KBM-7 (cell line): ENCODE measurements around the gene DLG2.

Experiments used
- DNase-seq: peaks from one replicate; pipeline ENCODE4 v3.0.0-alpha.2; 2015
- in situ Hi-C: fragments of 300-500 bp; cut with MboI; formaldehyde crosslinking; loops from 2 replicates; pipeline ENCODE4 v1.14.3; 2020; ENCODE audit warnings: low sequenced_read_pairs, low pct_unique_long_range_greater_than_20kb, mixed read lengths

DLG2 gene

DNA sequence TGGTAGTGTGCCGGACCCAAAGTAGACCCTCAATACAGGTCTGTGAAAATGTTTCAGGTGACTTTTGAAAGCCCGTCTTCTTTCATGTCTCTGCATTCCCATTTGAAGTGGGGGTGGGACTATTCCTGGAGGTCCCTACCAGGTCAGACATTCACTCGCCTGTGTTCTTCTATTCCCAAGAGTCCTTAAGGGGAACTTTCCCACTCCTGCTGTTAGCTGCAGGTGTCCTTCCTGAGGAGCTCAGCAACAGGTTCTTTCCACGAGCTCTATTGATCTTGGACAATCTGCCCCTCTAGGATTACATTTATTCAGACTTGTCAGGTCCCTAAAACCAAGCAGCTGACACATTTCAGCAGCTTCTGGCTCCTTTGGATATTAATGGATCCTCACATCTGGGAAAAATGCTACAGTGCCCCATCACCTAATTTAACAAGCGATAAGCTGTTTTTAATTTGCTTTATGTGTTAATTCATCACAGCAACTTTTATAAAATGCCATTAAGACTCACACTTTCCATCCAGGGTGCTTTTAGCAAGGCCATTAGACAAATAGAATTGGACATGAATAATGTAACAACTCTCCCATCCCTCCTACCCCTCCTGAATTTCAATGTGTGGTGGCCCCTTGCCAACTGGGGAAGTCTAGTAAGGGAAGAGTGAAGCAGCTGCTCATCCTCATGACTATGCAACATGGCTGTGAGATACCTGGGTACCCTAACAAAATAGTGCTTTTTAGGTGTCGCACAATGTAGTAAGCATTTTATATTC lies 2081.5 kb downstream of the DLG2 start:
- in situ Hi-C loops: no loop called here
- no peak for DNase-seq

DNA sequence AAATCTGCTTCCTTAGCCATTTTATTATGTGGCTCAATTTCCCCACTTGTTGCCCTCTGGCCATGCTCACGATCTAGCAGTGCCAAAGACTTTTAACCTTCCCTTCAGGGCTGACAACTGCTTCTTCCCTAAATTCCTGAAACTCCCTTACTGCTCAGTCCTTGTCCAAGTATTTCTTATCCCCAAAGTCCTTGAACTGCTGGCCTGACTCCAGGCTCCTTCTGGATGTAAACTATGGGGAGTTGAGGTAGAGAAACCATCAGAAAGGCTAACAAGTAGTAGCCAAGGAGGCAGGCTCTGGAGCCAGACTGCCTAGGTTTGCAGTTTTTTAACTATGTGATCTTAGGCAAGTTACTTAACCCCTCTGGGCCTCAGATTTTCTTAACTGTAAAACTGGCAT lies 2082.3 kb downstream of the DLG2 start:
- DNase-seq: no peak

DNA sequence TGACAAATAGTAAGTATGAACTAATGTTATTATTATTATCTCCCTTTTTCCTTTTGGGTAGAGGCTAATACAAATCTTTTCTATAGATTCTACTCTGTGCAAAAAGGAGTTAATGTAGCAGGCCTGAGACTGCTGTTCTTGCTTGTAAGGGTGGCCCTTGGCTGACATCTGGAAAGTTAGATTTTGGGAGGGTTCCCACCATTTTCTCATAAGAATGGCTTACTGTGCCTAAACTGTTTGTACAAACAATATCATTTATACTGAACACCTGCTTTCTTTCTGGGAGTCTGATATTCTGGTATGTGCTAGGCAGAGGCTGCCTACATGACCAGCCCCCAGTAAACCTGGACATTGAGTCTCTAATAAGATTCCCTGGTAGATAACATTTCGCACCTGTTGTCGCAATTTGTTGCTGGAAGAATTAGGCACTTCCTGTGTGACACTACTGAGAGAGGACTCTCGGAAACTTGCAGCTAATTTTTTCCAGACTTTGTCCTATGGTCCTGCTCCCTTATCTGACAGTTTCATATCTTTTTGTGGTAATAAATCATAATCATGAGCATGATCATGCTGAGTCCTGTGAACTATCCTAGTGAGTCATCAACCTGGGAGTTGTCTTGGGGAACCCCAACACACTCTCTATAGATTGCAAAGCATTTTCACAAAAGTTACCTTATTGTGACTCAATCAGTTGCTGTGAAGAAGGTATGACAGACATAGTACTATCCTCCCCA lies 2083.3 kb downstream of the DLG2 start:
- no peak for DNase-seq
- in situ Hi-C loops: no loop called here

More for the DNA sequence above, 2082.3 kb downstream of the DLG2 start:
- in situ Hi-C loops: no loop called here

DNA sequence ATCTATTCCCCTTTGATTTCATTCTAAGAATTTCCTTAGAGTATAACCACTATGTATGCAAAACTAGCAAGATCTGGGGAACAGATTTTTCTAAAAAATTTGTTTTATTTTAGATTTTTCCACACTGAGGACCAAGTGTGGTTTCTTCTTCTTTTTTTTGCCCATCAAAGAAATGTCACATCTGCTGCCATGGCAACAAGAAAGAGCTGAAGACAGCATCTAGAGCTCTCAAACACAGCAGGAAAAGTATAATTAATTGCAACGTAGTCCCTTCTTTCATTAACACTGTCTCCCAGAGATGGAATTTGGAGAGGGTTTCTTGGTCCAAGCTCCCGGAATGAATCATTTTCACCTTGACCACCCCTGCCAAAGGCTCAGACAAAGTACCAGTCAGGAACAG lies 2084.3 kb downstream of the DLG2 start:
- in situ Hi-C loops: no loop called here
- no peak for DNase-seq

DNA sequence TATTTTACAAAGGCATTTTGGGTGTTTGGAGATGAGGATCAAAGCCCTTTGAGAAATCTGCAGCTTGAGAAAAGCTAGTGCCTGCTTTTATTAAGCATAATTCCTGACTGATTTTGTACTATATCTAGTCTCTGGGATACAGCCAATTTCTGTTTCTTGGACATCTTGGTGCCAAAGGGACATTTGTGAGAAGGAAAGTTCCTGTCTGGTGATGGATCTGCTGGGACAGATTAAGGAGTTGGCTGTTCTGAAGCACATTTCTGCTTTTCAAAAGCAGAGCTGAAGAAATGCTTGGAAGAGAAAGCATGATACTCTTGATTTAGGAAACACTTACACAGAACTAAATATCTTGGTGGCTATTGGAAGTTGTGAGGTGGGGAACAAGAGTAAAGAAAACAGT lies 2086.4 kb downstream of the DLG2 start:
- no peak for DNase-seq
- in situ Hi-C loops: no loop called here

DNA sequence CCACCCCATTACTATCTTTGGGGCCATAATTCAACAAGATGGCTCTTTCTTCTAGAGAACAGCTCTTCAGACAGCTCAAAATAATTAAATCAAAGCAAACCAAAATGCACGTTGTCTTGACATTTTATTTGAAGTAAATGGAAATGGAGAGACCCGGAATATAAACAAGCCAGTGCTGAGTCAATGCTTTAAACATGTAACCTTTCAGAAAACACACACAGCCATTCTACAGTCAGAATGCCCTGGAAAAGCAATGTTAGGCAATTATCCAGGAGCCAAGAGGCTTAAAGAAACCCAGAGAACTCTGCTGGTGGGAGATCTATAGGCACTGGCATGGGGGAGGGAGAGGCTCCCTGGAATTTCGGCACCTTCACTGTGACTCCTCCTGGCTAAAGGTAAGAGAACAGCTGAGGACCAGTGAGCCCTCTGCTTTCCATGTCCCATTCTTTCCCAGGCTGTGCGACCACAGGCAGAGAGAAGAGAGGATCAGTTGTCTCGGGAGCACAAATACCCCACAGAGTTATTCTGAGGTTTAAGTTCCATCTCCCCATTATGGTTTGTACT lies 2086.9 kb downstream of the DLG2 start:
- in situ Hi-C loops: no loop called here
- no peak for DNase-seq

DNA sequence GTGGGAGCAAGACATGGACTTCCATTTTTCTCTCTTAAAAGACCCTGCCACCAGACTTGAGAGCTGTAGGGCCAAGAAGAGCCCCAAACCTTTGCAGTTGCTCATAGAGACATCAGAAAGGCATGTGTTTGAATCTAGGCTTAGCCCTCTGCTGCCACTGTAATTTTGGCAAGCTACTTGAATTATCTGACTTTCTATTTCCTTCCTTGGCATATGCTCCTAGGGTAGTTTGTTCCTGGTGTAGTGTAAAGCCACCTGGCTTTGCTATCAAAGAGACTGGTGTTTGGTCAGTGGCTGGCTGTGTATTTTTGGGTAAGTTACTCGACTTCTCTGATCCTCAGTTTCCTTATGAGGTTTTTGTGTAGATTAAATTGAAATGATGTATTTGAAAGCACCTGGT lies 2088.9 kb downstream of the DLG2 start:
- in situ Hi-C loops: no loop called here
- no peak for DNase-seq

DNA sequence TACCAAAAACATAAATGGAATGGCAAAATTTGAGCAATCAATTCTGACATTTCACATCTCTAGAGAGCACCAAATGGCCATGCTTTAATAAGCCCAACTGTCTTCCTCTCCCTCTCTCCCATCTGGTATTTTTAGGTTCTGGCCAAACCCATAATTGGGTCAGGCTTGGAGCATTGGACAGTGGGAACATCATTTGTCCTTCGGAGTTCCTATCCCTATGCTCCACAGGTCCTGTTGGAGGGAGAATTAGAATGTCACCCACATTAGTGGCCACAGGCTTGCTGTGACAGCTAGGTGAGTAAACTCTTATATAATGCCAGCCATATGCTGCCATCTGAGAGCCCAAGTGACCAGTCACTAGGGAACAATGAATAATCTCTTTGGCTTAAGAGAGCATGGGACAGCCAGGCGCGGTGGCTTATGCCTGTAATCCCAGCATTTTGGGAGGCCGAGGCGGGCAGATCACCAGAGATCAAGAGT lies 2090.0 kb downstream of the DLG2 start:
- no peak for DNase-seq
- in situ Hi-C loops: no loop called here

DNA sequence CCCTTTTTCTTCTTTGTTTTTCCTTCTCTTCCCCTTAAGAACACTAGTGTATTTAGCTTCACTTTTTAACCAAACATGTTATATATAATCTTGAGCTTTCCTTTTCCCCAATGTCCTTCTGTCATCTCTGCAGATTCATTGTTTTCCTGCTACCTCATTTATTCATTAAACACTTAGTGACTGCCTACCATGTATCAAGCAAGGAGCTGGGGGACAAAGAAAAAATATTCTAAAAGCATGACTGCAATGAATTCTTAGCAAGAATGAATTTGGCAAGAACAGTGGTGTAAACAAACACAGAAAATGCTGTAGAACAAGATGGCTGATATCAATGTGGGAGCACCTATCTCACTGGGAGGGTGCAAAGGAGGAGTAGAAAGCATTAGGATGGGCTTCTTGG lies 2094.0 kb downstream of the DLG2 start:
- no peak for DNase-seq
- in situ Hi-C loops: no loop called here

DNA sequence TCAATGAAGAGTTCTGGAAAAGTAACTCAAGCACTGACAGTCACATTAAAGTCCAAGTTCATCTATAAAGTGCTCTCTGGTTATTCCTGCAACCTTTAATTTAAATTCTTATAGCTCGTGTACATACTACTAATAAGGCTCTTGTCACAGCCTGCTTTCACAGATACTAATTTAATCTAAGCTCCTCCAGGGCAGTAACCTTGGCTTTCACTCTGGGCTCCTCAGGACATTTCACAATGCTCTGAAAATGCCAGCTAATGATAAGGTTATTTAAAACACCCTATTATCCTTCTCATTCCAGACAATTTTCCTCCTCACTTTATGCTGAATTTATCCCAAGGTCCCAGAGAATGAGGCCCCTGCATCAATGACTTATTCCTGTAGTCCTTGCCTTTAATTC lies 2098.3 kb downstream of the DLG2 start:
- in situ Hi-C loops: no loop called here
- DNase-seq: no peak

DNA sequence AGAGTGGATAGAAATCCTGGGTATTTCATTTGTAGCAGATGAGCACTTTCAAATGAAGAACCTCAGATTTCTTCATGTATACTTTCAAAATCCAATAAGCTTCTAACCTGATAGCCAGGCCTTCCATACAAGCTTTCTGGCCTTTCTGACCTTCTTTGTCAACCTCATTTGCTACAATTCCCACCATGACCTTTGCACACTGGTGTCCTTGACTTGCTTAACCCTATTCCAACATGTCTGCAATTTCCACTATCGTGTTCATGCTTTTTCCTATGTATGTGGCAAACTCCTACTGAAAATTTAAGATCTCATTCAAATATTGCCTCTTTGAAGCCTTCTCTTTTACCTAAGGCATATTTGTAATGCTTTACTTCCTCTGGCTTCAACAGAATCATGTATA lies 2098.9 kb downstream of the DLG2 start:
- no peak for DNase-seq
- in situ Hi-C loops: no loop called here

DNA sequence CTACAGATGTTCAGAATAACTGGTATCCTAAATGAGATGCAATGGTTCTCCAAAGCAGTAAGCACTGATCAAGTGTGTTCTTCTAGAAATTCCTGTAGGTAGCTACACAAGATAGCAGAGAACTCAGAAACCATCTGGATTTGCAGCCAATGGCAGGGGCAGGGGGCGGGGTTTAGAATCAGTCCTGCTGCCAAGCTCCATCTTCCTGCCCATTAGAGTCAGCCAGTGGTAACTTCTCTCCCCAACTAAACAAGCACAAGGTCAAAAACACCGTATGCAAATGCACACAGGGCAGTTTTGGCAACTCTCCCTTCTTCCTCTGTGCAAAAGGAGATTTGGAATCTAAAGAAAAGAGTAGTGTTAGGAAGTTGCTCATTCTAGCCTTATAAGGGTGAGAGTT lies 2103.5 kb downstream of the DLG2 start:
- in situ Hi-C loops: no loop called here
- no peak for DNase-seq

DNA sequence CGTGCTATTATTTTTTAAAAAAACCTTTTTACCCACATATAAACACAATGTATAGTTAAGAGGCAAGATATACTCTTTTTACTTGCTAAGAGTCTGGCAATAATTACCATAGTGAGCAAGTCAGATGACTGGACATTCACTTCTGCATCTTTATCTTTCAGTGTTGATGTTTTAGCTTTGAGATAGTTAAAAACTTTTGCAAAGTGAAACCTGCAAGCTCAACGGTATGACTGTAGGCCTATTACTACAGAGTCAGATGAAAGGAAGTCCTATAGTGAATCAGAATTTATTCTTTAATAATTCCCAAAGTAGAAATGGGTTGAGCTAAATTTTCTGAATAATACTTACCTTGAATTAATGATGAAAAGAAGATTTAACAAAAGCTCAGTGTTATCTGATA lies 2104.2 kb downstream of the DLG2 start:
- in situ Hi-C loops: no loop called here
- no peak for DNase-seq

DNA sequence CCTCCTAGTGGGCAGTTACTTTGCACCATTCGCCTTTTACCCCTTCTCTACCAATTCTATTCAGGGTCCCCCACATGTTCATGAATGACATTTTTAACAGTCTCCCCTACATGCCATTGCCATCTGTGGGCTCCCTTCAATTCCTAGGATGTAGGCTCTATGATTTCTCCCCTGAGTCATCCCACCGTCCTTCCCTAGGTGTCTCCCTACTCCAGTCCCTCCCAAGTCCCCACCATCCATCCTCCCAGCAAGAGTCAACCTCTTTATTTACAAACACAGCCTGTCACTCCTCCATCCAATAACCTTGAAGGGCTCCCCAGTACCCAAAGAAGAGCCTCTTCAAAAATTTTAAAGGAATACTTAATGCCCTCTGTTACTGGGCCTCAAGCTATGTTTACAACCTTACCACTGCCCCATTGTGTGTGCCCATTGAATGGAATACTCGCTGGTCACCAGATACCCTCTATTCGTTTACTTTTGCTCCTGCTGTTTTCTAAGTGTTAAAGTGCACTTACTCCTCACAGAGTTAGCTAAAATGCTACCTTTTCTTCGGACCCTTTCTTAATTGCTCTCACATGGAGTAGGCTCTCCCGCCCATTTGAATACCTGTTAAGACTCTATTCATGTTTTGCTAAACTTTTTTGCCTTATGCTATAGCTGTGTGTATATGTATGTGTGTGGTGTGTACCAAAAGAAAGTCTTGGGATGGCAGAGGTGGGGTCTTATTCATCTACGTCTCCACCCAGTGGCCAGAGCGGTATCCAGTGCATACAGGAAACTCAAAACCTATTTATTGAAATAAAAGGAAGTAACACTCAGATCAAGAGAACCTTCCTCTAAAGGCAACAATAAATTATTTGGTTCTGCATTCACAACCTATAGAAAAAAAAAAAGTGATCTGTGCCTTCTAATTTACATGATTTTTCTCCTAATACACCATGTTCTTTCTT lies 2105.2 kb downstream of the DLG2 start:
- DNase-seq: peak; percentile 17

DNA sequence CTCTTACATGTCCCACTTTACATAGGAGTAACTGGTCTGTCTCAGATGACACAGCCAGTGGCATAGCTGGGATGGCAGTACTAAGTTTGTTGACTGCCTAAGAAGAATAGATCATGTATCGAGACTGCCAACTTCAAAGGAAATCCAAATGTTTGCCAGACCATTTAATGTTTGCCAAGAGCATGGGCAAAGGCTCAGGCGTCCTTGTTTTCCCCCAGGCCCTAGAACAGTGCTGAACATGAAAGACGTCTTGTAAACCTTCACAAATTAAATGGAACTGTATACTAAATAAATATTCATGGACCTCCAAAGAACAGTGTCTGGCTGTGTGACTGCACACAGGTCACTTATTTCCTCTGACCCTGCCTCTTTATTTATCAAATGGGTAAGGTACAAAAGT lies 2106.3 kb downstream of the DLG2 start:
- in situ Hi-C loops: no loop called here
- DNase-seq: no peak

More for the DNA sequence above, 2105.2 kb downstream of the DLG2 start:
- in situ Hi-C loops: no loop called here

DNA sequence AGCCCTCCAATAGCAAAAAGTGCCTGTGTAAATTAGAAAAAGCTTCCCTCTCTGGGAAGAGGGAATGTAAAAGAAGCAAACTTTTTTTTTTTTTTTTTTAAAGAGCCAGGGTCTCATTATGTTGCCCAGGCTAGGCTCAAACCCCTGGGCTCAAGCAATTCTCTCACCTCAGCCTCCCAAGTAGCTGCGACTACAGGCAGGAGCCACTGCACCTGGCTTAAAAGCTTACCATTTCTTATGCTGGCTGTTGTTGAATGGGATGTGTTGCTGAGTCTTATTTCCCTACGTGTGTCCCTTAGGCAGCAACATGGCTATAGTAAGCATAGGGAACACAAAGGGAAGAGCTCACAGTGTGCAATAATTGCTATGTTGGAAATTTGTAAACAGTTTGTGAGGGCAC lies 2115.5 kb downstream of the DLG2 start:
- in situ Hi-C loops: no loop called here
- DNase-seq: no peak

DNA sequence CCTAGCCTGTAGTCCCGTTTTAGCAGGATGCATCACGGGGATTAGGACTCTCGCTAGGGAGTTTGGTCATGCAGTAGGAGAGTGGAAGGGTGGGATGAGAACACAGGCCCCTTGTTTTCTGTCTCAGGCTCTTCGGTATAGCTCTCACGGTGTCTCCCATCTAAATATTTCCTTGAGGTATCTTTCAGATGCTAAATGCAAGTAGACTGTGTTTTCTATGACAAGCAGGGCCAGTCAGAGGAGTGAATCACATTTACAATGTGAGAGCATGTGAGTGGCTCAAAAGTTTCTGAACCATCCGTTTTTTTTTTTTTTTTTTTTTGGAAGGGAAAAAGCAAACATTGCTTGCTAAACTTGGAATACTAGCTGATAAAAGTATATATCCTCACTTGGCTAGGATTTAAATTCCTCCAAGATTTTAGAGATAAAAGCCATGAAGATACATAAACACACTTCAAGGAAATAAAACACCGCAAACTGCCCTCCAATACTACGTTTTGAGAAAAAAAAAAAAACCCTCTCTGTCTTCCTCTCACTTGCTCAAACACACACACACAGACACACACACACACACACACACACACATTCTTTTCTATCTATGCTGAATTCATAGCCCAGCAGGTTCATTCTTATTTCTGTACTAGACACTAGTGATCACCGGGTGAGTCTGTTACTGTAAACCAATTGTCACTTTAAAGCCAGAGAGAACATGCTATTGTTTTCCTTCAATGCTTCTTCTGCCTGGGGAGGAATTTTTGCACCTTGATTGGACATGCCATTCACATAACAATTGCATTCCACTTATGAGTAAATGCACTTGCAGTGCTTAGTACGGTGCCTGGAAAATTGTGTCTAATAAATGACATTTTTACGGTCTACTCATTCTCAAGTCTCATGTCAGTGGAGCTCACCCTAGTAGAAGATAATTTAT lies 2116.3 kb downstream of the DLG2 start:
- in situ Hi-C loops: no loop called here

DNA sequence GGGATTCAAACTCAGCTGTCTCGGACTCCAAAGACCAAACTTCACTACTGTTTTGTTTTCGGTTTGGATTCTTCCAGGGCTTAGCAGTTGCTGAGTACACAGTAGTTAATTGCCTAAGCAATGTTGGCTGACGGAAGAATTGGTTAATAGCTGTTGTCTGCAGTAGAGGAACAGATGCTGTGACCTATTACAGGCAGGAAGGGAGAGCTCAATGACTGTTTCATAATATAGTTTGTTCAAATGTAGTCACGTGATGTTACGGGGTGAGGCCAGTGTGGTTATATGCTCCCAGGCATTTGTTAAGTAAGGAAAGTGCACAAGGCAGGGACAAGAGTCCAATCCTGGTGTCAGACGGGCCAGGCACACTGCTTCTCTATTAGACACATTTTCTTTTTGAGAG lies 2118.3 kb downstream of the DLG2 start:
- no peak for DNase-seq
- in situ Hi-C loops: no loop called here

More for the DNA sequence above, 2116.3 kb downstream of the DLG2 start:
- DNase-seq: no peak
